GM12892 (cell line): ENCODE measurements around the gene PTPN21.

ENCODE experiments used
- DNase-seq: peaks from one replicate; pipeline ENCODE4 v3.0.0; 2011; ENCODE audit not compliant: insufficient read length
- FAIRE-seq: peaks from 2 replicates; lab custom pipeline; 2011; peaks lifted over from hg19 to GRCh38; lab: Jason Lieb, UNC
- POLR2A ChIP-seq: IDR thresholded peaks from 2 replicates; pipeline ENCODE4 v1.6.1; 2011; ENCODE audit warnings: low read depth, low read length, control low read depth
- POLR2AphosphoS5 ChIP-seq: IDR thresholded peaks from 2 replicates; pipeline ENCODE4 v1.6.1; 2011; ENCODE audit warnings: low read depth, low read length, control low read depth
- TAF1 ChIP-seq: IDR thresholded peaks from 2 replicates; pipeline ENCODE4 v1.6.1; 2011; ENCODE audit warnings: low read depth, mild to moderate bottlenecking, control low read depth, low read length, borderline replicate concordance

PTPN21 gene

DNA sequence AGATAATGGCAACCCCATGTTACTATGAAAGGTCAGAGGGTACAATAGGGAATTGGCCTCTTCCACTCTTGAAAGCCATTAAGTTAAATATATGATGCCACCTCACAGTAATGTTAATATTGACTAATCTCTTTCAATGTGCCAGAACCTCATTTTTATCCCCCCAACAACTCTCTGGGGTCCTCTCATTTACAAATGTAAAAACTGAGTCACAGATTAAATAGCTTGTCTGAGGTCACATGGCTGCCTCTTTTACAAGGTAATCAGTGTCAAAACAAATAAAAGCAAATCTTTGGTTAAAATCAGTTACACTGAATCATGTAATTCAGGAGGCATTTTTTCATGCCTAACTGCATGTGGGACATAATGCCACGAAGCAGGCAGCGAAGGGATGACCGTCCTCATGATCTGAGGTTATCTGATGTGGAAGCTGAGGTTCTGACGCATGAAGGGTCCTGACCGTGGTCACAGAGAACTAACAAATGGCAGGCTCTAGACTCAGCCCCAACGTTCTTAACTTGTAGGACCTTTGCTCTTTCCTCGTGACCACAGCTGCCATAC lies 78.5 kb downstream of the PTPN21 start:
- FAIRE-seq (no peak), DNase-seq (no peak)
- TF ChIP-seq POLR2A: no peak
- TF ChIP-seq POLR2AphosphoS5: no peak
- no peak for TF ChIP-seq TAF1

- FAIRE-seq: no peak
- TF ChIP-seq POLR2A (no peak), TAF1 (no peak), POLR2AphosphoS5 (no peak)
These were observed 81.0 kb downstream of the PTPN21 start for GRCh38 chr14:88473791-88474190.

DNA sequence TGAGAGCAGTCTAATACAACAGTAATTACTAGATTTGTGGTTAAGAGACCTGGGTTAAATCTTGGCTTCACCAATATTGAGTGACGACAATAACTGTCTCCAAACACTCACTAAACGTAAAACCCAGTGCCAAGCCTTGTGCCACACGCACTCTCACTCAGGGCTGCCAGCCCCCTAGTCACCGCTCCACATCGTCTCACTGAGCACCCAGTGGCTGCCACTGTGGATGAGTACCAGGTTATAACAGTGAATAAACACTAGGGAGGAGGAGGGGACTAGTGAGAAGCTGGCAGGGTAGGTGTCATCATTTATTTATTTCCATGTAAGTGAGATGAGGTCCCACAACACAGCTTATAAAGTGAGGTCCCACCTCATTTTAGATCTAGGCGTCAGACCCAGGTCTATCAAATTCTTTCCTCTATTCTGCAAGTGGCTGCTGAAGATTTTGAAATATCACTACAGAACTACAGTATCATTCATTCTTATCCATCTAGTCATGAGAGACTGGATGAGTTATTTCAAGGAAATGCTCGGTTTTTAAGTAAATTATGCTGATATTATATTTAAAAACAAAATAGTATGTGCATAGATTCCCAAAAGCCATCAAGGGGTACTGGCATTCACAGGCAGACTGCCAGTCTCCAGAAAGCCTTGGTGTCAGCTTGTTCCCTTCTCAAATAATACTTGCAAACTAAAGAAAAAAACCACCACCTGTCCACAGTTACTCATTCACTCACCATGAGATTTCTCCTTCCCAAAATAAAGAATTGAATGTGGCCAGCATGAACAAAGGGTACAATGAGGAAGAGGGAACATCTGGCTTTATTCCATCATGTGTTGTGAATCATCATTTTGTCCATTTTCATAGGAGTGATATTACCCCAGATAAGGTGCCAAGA lies 84.0 kb downstream of the PTPN21 start:
- FAIRE-seq (no peak), DNase-seq (no peak)
- no peak for TF ChIP-seq POLR2AphosphoS5
- no peak for TF ChIP-seq TAF1
- no peak for TF ChIP-seq POLR2A

More at GRCh38 chr14:88473791-88474190, 81.0 kb downstream of the PTPN21 start:
- DNase-seq: no peak

GRCh38 chr14:88468406-88468805 lies 86.4 kb downstream of the PTPN21 start:
- no peak for DNase-seq
- FAIRE-seq: no peak
- TF ChIP-seq TAF1 (no peak), POLR2A (no peak), POLR2AphosphoS5 (no peak)

- FAIRE-seq (no peak), DNase-seq (no peak)
- TF ChIP-seq POLR2A: no peak
- TF ChIP-seq POLR2AphosphoS5: no peak
- TF ChIP-seq TAF1: no peak
These were observed 91.5 kb downstream of the PTPN21 start for GRCh38 chr14:88463318-88463717.

DNA sequence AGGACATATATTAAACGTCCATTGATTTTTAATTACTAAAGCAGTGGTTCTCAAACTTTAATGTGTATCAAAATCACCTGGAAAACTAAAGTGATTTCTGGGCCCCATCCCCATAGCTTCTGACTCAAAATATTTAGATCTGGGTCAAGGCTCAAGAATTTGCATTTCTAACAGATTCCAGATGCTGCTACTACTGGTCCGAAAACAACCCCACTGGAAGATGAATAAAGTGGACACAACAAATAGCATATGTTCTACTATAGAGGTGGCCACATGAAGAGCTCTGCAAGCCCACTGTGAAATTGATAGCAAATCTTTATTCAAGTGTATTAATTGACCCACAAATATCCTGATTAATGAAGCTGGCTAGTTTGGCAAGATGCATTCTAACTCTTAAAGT lies 99.9 kb downstream of the PTPN21 start:
- no peak for FAIRE-seq
- TF ChIP-seq TAF1 (no peak), POLR2A (no peak), POLR2AphosphoS5 (no peak)
- no peak for DNase-seq

DNA sequence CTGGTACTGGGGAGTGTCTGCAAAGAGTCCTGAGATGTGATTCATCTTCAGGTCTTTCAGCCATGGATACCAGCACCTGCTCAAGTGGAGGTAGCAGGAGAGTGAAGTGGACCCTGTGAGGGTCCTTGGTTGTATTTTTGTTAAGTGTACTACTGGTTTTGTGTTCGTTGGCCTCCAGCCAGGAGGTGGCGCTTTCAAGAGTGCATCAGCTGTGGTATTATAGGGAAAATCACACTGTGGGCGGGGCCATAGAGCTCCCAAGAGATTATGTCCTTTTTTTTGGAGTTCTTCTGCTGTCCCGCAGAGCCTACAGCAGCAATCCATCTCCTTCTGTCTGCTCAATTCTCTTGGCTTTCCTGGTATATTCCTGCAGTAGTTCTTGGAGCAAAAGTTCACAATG lies 102.6 kb downstream of the PTPN21 start:
- no peak for TF ChIP-seq TAF1
- no peak for TF ChIP-seq POLR2A
- TF ChIP-seq POLR2AphosphoS5: no peak
- DNase-seq (no peak), FAIRE-seq (no peak)

DNA sequence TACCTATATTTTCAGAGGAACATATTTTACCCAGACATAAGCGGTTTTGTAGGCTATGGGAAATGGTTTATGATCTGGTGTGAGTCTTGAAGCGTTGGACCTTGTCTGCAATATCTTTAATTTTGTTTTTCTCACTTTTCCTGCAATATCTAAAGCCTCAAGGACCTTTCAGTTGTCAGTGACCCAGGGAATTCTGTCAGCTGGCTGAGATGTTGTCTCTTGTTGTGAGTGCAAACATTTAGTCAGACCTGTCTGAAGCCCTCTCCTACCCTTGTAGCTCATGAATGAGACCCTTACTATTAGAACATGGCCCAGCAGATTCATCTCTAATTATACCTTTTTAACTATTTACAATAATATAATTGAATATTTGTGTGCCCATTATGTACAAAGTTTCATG lies 115.7 kb downstream of the PTPN21 start:
- FAIRE-seq (no peak), DNase-seq (no peak)
- no peak for TF ChIP-seq POLR2A
- TF ChIP-seq POLR2AphosphoS5: no peak
- no peak for TF ChIP-seq TAF1

DNA sequence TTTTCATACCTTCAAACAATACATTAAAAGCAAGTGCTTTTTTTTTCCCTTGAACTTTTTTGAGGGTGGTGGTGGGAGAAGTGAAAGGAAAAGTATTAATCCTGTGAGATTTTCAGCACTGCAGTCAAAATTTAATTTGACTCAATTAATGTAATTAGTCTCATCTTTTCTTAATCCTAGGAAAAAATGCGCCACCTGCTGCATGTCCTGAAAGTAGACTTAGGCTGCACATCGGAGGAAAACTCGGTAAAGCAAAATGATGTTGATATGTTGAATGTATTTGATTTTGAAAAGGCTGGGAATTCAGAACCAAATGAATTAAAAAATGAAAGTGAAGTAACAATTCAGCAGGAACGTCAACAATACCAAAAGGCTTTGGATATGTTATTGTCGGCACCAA lies 117.1 kb downstream of the PTPN21 start:
- no peak for DNase-seq
- no peak for FAIRE-seq
- TF ChIP-seq POLR2A: no peak
- TF ChIP-seq POLR2AphosphoS5: no peak
- TF ChIP-seq TAF1: no peak

DNA sequence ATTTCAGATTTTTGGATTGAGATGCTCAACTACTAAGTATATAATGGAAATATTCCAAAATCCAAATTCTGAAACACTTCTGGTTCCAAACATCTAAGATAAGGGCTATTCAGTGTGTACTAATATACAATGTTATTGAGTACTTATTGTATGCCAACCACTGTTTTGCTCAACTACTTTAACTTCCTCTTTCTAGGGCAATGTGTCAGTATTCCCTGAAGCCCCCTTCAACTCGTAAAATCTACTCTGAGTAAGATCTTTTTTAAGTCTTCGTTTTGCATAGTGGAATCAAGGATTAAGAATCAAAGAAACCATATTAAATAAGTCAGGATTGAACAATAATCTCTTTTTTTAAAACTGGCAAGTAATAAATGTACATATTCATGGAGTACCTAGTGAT lies 123.8 kb downstream of the PTPN21 start:
- DNase-seq: no peak
- TF ChIP-seq POLR2A: no peak
- TF ChIP-seq POLR2AphosphoS5: no peak
- no peak for TF ChIP-seq TAF1
- FAIRE-seq: no peak

- no peak for TF ChIP-seq TAF1
- FAIRE-seq (no peak), DNase-seq (no peak)
These were observed 128.5 kb downstream of the PTPN21 start for GRCh38 chr14:88426271-88426670.

DNA sequence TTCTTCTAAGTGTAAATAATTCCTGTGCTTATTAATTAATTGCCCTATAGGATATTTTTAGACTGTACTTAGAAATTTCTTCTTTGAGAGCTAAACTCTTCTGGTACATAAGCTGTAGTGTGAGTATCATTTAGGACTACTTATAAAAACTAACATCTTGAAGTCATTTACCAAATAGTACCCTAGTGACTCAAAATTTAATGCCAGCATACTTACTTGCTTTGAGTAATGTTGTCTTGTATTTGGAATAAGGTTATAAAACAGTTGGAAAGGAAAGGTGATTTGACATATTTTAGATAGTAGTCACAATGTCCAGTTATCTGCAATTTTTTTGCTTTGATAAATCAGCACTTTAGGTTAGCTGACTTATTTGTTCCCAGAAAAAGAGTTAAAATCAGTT lies 130.2 kb downstream of the PTPN21 start:
- TF ChIP-seq POLR2AphosphoS5: no peak
- TF ChIP-seq TAF1: no peak
- DNase-seq (no peak), FAIRE-seq (no peak)
